Endothelial cell of umbilical vein (primary cell): Measurements from ENCODE around the gene FSIP1. TPM values are rescaled to one million over a fixed set of nuclear protein-coding genes. Genes with fewer than 3 reads are reported as not detected.

ENCODE experiments used
- BruUV-seq: library from RNA; stranded (reverse); fragments of 400-500 nt; replicated peaks from 2 replicates; lab custom pipeline; 2021; lab: Mats Ljungman, UMichigan
- CTCF ChIA-PET: fragments of 300-600, 350-600 bp; sonication (Branson Sonifier 250); formaldehyde crosslinking; loops from one replicate; lab custom pipeline; 2021; ENCODE audit warnings: antibody characterized with exemption, inconsistent platforms; lab: Charles Lee
- POLR2A ChIA-PET: fragments of 300-600, 350-600 bp; sonication (Branson Sonifier 250); formaldehyde crosslinking; loops from one replicate; lab custom pipeline; 2021; ENCODE audit warnings: antibody characterized with exemption, inconsistent platforms; lab: Charles Lee
- DNase-seq: peaks from one replicate; pipeline ENCODE4 v3.0.0-alpha.2; 2011; ENCODE audit warnings: low read depth, low spot score
- FAIRE-seq: peaks from 2 replicates; lab custom pipeline; 2011; peaks lifted over from hg19 to GRCh38; lab: Jason Lieb, UNC
- H2AFZ ChIP-seq: 2 replicates; pipeline ENCODE4 v1.6.0; 2012; ENCODE audit warnings: low read depth, low read length, control low read depth, inconsistent platforms
- H3K27ac ChIP-seq: 2 replicates; pipeline ENCODE4 v1.5.1; 2011; ENCODE audit warnings: low read depth, mild to moderate bottlenecking, control low read depth, low read length, moderate library complexity; ENCODE audit not compliant: insufficient read depth
- H3K27me3 ChIP-seq, 2 experiments: 2 replicates each; pipeline versions ENCODE4 v1.6.0 to v1.6.1; 2011; ENCODE audit warnings: low read length in 2 of 2, mixed read lengths in 1 of 2; ENCODE audit not compliant: control insufficient read depth in 2 of 2, insufficient read depth in 2 of 2
- H3K36me3 ChIP-seq, 2 experiments: 2 replicates in 1 of 2; 3 replicates in 1 of 2; pipeline ENCODE4 v1.5.1; 2011; ENCODE audit warnings: low read length in 2 of 2, mild to moderate bottlenecking in 1 of 2, moderate library complexity in 1 of 2; ENCODE audit not compliant: control insufficient read depth in 2 of 2, insufficient read depth in 2 of 2; ENCODE audit errors: extremely low read depth in 1 of 2
- H3K4me1 ChIP-seq: 3 replicates; pipeline ENCODE4 v1.5.1; 2011; ENCODE audit warnings: mild to moderate bottlenecking, low read length; ENCODE audit not compliant: control insufficient read depth, insufficient read depth; ENCODE audit errors: extremely low read depth
- H3K4me2 ChIP-seq: 2 replicates; pipeline ENCODE4 v1.6.1; 2011; ENCODE audit warnings: low read length, control low read depth, mixed read lengths; ENCODE audit not compliant: insufficient read depth
- H3K4me3 ChIP-seq, 3 experiments: fragments of 200-600 bp in 1 of 3; sonication (generic), shearing (Covaris generic) in 1 of 3; replicated peaks in 1 of 3; 2 replicates each; pipeline ENCODE4 v1.5.1; 2011 to 2016; ENCODE audit warnings: control low read depth in 3 of 3, low read length in 3 of 3, mild to moderate bottlenecking in 2 of 3, inconsistent platforms in 1 of 3, low read depth in 1 of 3, moderate library complexity in 1 of 3; ENCODE audit not compliant: insufficient read depth in 1 of 3
- H3K79me2 ChIP-seq: 2 replicates; pipeline ENCODE4 v1.6.0; 2012; ENCODE audit warnings: low read length, inconsistent platforms; ENCODE audit not compliant: control insufficient read depth, insufficient read depth
- H3K9ac ChIP-seq: replicated peaks from 2 replicates; pipeline ENCODE3; 2011; ENCODE audit warnings: low read length, control low read depth; ENCODE audit not compliant: insufficient read depth; ENCODE audit errors: extremely low read depth
- H3K9me1 ChIP-seq: replicated peaks from 3 replicates; pipeline ENCODE4 v1.6.0; 2011; ENCODE audit warnings: mild to moderate bottlenecking, low read length; ENCODE audit not compliant: control insufficient read depth, insufficient read depth; ENCODE audit errors: extremely low read depth
- H3K9me3 ChIP-seq: replicated peaks from 2 replicates; pipeline ENCODE4 v1.5.1; 2012; ENCODE audit warnings: low read length, inconsistent platforms; ENCODE audit not compliant: control insufficient read depth, insufficient read depth
- H4K20me1 ChIP-seq: replicated peaks from 2 replicates; pipeline ENCODE3; 2011; ENCODE audit warnings: mild to moderate bottlenecking, low read length; ENCODE audit not compliant: control insufficient read depth, insufficient read depth; ENCODE audit errors: extremely low read depth
- EZH2 ChIP-seq: IDR thresholded peaks from 2 replicates; pipeline ENCODE4 v1.6.1; 2012; ENCODE audit warnings: borderline replicate concordance, low read depth, mild to moderate bottlenecking, moderate library complexity, low read length, inconsistent platforms; ENCODE audit not compliant: severe bottlenecking
- FOS ChIP-seq: IDR thresholded peaks from 2 replicates; pipeline ENCODE4 v1.6.1; 2011; ENCODE audit warnings: mild to moderate bottlenecking, low read length, moderate library complexity, borderline replicate concordance; ENCODE audit not compliant: insufficient read depth
- GATA2 ChIP-seq: IDR thresholded peaks from 2 replicates; pipeline ENCODE4 v1.7.0; 2011; ENCODE audit warnings: low read depth, mild to moderate bottlenecking, moderate library complexity, mixed read lengths, low read length; ENCODE audit not compliant: insufficient read length, insufficient read depth
- JUN ChIP-seq: IDR thresholded peaks from 2 replicates; pipeline ENCODE4 v1.6.1; 2011; ENCODE audit warnings: borderline replicate concordance, low read depth; ENCODE audit not compliant: insufficient read length, insufficient read depth
- MYC ChIP-seq: IDR thresholded peaks from one replicate; pipeline ENCODE4 v1.6.1; 2011; ENCODE audit warnings: mild to moderate bottlenecking, low read depth, low read length
- POLR2A ChIP-seq: IDR thresholded peaks from 2 replicates; pipeline ENCODE4 v1.6.1; 2012; ENCODE audit warnings: low read depth, mild to moderate bottlenecking, control low read depth, low read length
- POLR2AphosphoS5 ChIP-seq: IDR thresholded peaks from 2 replicates; pipeline ENCODE4 v1.6.1; 2012; ENCODE audit warnings: low read depth, mild to moderate bottlenecking, control low read depth, low read length, moderate library complexity; ENCODE audit not compliant: insufficient read depth
- dilution Hi-C: fragments of 300-500 bp; cut with MboI; formaldehyde crosslinking; loops from one replicate; pipeline ENCODE4 v1.15.0; 2019; ENCODE audit warnings: low sequenced_read_pairs; ENCODE audit not compliant: extremely low pct_ligation_motif_present
- intact Hi-C: fragments of 100-400 bp; cut with micrococcal nuclease; formaldehyde crosslinking; loops from one replicate; pipeline ENCODE4 v1.10.0; 2022
- polyA plus RNA-seq, 4 experiments: library from polyadenylated mRNA; depleted of rRNA in 3 of 4; stranded (reverse) in 3 of 4; unstranded in 1 of 4; fragments of >200 nt; gene quantifications; 2 replicates each; pipeline versions ENCODE4 v1.2.1 to v1.2.3, GENCODE V29; 2011 to 2012; ENCODE audit warnings: missing spikeins in 1 of 4
- total RNA-seq: library from RNA; stranded (reverse); gene quantifications from 2 replicates; pipeline ENCODE4 v1.2.3, GENCODE V29; 2021
- TF ChIP-seq, protein P1 (sequence below): IDR thresholded peaks from 2 replicates; pipeline ENCODE4 v1.6.1; 2011; ENCODE audit not compliant: insufficient read depth, insufficient read length
- TF ChIP-seq, protein P2 (sequence below), 2 donors: IDR thresholded peaks; 1 replicate in 1 of 2; 2 replicates in 1 of 2; pipeline ENCODE4 v1.5.1; 2011; ENCODE audit warnings: low read length in 2 of 2, mild to moderate bottlenecking in 2 of 2, moderate library complexity in 2 of 2, control low read depth in 1 of 2, inconsistent platforms in 1 of 2, low read depth in 1 of 2; ENCODE audit not compliant: insufficient read depth in 1 of 2; ENCODE audit errors: extremely low read depth in 1 of 2

The FSIP1 gene
- total and polyA plus RNA-seq, 2 donors (not counting 3 experiments of a cell fraction or from before 2014, with no cell fraction given), result 0.23 to 1.1 TPM

GRCh38 chr15:39743611-39744010 is 39.0 kb downstream of the FSIP1 start:
- no TSS peak for BruUV-seq
- H3K4me2 ChIP-seq, result no peak overlapping the region
- H3K79me2 ChIP-seq, result no peaks in the 10 kb centered on the region
- TF ChIP-seq EZH2 (no peak), FOS (no peak), POLR2AphosphoS5 (no peak)
- no peak overlapping the region for H3K27ac ChIP-seq
- dilution Hi-C loops, result no loop called here
- peaks cover 4% of the 10 kb centered on the region for H3K4me1 ChIP-seq
- no peak overlapping the region for H3K4me3 ChIP-seq
- H4K20me1 ChIP-seq, result no peaks in the 10 kb centered on the region
- POLR2A ChIA-PET, result no interaction called here
- CTCF ChIA-PET, result interaction anchor here (1.6 to 5.4 kb wide), 2 partner anchors 10 to 13 kb away, joined by 6 to 45 read pairs; no protein-coding TSS in a partner anchor
- intact Hi-C loops, result no loop called here
- H2AFZ ChIP-seq, result no peak overlapping the region
- no peaks in the 10 kb centered on the region for H3K9me1 ChIP-seq
- H3K9me3 ChIP-seq, result no peaks in the 10 kb centered on the region
- no peaks in the 10 kb centered on the region for H3K27me3 ChIP-seq
- FAIRE-seq (no peak), DNase-seq (no peak)
- H3K9ac ChIP-seq, result no peak overlapping the region
- H3K36me3 ChIP-seq, result no peaks in the 10 kb centered on the region

DNA sequence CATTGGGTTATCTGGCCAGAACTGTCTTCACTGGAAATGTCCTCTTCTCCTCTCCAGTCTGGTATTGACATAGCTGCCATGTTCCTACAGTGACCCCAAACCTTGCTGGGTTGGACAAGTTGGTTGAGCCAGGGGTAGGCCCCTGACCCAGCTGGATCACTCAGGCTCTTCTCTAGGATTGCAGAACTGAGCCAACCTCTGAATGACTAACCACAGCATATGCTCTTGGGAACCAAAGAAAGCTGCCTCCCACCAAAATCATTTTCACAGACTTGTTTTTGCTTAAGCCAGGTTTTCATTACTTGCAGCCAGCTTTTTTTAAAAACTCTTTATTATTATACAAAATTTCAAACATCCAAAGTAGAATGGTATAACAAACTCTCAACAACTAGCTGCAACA is 41.4 kb downstream of the FSIP1 start:
- dilution Hi-C loops (no loop called here), intact Hi-C loops (no loop called here)
- no peaks in the 10 kb centered on the region for H3K36me3 ChIP-seq
- no peak overlapping the region for H3K9ac ChIP-seq
- BruUV-seq, result no TSS peak
- H3K4me1 ChIP-seq, result no peaks in the 10 kb centered on the region
- H3K4me3 ChIP-seq, result no peak overlapping the region
- CTCF ChIA-PET, result interaction anchor here (1.2 to 5.4 kb wide), 2 partner anchors 16 to 55 kb away, joined by 3 to 45 read pairs; no protein-coding TSS in a partner anchor
- H3K79me2 ChIP-seq, result no peaks in the 10 kb centered on the region
- H3K27me3 ChIP-seq, result no peaks in the 10 kb centered on the region
- FAIRE-seq, result no peak
- H3K9me1 ChIP-seq, result no peaks in the 10 kb centered on the region
- POLR2A ChIA-PET, result interaction anchor here (0.6 kb wide), 1 partner anchor 1432 kb away, joined by 10 read pairs; no protein-coding TSS in a partner anchor
- no peaks in the 10 kb centered on the region for H4K20me1 ChIP-seq
- DNase-seq, result no peak
- no peak overlapping the region for H3K4me2 ChIP-seq
- no peak overlapping the region for H3K27ac ChIP-seq
- TF ChIP-seq POLR2A (no peak), POLR2AphosphoS5 (no peak), FOS (no peak), EZH2 (no peak), GATA2 (no peak), JUN (no peak), MYC (no peak)
- TF ChIP-seq, protein P1, sequence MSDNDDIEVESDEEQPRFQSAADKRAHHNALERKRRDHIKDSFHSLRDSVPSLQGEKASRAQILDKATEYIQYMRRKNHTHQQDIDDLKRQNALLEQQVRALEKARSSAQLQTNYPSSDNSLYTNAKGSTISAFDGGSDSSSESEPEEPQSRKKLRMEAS, result no peak
- TF ChIP-seq, protein P2, sequence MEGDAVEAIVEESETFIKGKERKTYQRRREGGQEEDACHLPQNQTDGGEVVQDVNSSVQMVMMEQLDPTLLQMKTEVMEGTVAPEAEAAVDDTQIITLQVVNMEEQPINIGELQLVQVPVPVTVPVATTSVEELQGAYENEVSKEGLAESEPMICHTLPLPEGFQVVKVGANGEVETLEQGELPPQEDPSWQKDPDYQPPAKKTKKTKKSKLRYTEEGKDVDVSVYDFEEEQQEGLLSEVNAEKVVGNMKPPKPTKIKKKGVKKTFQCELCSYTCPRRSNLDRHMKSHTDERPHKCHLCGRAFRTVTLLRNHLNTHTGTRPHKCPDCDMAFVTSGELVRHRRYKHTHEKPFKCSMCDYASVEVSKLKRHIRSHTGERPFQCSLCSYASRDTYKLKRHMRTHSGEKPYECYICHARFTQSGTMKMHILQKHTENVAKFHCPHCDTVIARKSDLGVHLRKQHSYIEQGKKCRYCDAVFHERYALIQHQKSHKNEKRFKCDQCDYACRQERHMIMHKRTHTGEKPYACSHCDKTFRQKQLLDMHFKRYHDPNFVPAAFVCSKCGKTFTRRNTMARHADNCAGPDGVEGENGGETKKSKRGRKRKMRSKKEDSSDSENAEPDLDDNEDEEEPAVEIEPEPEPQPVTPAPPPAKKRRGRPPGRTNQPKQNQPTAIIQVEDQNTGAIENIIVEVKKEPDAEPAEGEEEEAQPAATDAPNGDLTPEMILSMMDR (IDR thresholded peaks at IDR 0.05; ENCODE audit: extremely low read depth in 1 of 2, insufficient read depth in 1 of 2, low read depth in 1 of 2, low read length in 2 of 2), result no peak
- no peak overlapping the region for H2AFZ ChIP-seq
- H3K9me3 ChIP-seq, result no peaks in the 10 kb centered on the region
